NCI-H226 (cell line): Measurements from ENCODE around the gene MORC2.

ENCODE experiments used
- DNase-seq: peaks from one replicate; pipeline ENCODE4 v3.0.0-alpha.2; 2015

Gene MORC2

DNA sequence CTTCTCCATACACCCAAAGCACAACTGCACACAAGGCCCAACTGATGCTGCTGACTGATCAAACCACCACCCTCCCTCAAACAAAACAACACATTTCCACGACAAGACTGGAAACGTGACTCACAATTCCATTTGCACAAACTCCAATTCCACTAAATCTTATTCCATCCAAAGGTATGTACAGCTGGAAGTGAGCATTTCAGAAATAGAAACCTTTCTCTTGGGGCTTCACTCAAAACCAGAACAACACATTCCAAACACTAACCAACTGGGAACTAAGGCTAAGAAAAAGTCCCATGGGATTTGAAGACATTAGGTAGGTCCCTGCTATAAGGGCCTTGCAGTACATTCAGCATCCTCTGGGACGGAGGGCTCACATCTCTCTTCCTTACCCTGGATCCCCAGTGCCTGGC, 19.6 kb downstream of the MORC2 start:
- DNase-seq = no peak

DNA sequence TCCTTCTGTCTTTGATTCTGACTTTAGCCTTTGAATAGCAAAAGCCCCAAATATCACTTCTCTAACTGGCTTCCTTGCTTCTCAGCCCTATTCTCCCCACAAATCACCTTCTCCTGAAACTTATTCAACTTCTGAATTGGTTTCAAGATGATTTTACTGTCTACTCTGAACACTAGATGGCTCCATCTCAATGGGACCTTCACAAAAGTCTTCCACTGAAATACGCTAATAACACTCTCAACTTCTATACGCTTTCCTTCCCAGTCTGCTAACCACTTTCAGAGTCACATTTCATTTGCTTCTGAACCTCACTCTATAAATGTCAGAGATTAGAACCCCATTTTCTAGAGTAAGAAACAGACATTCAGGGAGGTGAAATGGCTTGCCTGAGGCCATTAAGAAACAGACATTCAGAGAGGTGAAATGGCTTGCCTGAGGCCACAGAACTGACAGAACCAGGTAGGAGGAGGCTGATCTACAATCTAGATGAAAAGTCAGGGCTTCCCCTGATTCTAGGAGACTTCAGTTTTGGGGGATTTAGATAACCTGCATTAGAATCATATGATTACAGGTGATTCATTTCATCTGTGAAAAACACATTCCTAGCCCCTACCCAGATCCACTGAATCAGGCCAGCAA, 20.6 kb downstream of the MORC2 start:
- DNase-seq = no peak

DNA sequence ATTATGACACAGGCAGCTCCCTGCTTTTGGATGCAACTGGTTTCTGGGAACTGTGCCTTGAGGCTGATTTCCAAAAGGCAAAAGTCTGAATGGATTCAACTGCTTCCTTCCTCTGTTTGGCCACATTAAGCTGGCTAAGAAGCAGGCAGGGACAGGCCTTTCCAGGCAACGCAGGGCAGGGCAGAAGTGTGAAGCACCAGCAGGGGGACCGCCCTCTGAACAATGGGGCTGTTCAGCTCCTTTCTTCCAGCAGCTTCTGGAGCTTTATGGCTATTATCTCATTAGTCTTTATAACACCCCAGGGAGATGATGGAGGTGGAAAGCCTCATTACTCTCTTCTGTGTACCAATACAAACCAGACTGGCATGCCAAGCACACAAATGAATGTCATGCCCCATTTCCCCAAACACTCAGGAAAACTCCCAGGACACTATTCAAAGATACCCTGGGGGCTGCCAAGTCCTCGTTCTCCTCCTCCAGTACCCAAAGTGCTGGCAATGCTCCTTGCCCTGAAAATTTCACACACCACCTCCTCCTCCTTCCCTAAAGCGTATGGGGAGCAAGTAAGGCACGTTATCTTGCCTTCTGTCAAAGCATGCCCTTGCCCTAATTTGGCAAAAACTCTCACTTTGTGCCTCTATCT, 21.3 kb downstream of the MORC2 start:
- DNase-seq = no peak

DNA sequence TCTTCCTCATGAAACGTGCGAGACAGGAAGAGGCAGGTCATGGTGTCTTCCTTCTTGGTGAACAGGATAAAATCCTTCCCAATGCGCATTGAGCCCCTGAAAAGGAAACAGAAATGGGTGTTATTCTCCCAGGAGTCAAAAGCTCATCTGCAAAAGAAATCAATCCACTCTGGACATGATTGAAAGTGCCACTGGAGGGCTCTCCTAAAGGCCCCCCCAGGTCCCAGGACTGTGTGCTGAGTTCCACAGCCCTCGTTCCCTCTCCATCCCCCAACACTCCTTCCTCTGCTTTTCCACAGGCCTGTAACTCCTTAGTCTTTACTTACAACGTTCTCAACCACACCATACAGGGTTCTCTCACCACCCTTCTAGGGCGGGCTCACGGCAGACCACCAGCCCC, 22.2 kb downstream of the MORC2 start:
- no peak for DNase-seq

DNA sequence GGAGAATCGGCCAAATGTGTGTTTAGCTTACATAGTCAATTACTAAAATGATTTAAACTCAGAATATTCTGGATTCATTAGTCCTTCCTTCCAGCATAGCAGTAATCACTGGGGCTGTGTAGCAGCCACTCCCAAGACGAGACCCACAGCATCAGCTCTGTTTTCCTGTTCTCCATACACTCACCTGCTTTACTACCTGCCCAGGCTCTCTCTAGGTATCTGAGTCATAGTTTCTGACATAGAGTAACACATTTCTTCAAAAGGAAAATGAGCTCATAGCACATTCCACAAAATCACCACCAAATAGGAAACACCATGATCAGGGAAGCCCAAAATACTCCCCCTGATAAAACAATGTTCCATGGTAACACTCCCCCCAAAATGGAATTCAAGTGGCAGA, 22.9 kb downstream of the MORC2 start:
- no peak for DNase-seq

DNA sequence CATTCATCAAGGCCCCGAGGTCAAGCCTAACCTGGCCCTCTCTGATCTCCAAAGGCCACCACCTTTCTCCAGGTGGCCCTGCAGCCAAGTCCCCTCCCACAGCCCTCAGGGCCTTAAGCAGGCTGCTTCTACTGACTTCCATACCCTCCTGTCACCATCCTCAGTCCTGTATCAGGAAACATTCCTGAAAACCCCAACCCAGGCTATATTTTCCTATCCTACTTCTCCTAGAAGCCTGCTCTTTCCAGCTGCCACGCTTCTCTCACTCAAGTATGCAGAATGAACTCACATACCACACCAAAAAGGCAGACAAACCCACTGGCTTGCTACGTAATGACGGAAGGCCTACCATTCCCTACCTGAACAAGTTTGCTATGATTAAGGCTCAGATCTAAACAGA, 23.6 kb downstream of the MORC2 start:
- no peak for DNase-seq

DNA sequence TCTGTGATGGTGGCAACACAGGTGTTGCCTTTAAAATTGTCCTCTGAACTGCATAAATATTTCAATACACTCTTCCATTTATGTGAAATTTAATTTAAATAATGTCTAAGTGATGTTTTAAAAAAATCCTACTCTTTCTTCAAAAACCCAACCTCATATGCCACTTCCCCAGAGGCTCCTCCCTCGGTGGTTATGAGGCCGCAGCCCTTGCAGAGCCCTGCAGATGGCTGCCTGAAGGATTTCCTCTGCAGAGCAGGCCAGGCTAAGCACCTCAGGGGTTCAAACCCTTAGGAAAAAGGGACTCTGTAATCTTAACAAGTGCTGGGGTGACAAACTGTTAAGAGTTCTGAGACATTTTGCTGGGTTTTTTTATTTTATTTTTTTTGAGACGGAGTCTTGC, 25.2 kb downstream of the MORC2 start:
- no peak for DNase-seq

DNA sequence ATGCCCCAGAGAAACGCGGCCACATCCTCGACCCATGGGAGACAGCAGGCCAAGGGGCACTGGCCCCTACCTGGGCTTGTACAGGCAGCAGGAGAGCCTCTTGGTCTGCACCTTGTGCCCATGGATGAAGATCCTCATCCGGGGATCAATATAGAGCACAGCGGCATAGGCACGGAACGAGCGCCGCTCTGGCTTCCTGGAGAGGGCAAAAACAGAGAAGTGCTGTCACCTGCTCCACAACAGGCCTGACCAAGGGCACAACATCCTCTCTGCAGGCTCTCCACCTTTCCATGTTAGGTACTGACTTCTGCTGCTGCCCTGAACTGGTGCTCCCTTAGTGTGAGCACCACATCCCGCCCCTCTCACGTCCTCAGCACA, 27.2 kb downstream of the MORC2 start:
- no peak for DNase-seq

DNA sequence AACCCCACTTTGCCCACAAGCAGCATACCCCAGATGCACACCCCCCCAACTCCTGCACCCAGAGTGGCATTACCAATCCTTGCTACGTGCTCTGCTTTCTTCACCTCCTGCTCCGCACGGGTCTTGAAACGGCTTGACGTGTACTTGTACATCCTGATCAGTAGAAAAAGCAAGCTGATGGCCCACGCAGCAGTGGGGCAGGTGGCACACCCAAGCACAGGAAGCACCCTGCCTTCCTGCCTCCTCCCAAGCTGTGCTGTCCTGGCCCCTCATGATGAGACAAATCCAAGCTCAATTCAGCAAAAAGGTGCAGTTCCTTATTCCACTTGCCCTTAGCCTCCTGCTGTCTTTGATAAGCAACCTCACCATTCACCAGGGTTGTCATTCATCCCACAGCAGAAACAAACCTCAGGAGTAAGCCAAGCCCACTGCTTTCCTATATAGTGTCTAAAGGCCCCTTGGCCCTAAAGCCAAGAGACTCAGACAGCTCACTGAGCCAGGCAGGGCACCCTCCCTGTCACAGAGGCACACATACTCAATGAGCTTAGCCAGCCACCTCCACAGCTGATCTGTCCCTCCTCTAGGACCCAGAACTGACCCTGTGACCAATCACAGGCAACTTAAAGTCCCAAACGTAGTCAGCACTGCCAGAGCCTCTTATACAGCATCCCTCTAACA, 27.8 kb downstream of the MORC2 start:
- DNase-seq = no peak

DNA sequence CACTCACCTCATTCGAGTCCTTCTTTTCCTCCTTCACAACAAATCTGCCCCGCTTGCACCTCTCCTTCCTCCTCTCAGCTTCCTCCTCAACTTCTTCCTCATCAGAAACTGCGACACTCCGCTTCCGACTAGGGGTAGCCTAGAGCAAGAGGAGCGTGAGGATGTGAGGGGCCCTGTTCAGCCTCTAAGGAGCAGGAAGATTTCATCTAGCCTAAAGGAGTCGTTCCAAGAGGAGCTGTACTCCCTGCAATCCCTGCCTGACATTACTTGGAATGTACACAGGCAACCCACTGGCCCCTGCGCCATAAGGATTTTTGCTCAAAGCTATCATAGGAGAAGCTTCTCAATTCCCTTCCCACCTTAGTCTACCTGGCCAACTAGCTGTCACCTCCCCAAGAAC, 34.5 kb downstream of the MORC2 start:
- DNase-seq = no peak

DNA sequence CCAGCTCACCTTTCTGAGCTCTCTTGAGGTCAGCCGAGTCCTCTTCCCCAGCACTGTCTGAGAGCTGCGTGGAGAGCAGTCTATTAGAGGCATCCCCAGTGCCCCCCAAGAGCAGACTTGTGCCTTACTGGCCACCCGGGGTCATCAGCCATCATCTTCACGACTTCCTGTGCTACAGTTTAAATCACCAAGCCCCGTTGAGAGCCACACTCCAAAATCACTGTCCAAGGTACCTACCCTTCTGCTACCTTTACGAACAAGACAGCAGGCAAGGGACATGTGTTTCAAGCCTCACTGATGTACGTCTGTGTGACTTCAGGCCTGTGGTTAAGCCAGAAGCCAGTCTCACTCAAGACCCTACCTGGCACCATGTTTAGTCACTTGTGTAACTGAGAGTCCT, 35.1 kb downstream of the MORC2 start:
- DNase-seq = no peak

DNA sequence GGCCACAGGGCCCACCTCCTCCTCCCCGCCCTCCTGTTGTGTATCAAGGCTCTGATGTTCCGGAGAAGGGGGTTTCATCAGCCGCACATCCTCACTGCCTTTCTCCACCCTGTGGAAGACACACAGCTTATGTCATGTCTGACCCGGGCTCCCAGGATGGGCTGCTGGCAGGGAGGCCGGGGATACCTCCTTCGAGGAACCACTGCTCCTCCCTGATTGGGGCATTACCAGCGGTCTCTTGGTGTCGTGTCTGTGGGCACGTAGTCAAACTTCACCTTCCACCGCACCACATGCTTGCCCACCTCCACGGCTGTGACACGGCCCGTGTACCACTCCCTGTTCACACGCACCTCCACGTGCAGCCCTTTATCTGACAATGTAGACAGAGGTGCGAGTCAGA, 35.9 kb downstream of the MORC2 start:
- DNase-seq = no peak

DNA sequence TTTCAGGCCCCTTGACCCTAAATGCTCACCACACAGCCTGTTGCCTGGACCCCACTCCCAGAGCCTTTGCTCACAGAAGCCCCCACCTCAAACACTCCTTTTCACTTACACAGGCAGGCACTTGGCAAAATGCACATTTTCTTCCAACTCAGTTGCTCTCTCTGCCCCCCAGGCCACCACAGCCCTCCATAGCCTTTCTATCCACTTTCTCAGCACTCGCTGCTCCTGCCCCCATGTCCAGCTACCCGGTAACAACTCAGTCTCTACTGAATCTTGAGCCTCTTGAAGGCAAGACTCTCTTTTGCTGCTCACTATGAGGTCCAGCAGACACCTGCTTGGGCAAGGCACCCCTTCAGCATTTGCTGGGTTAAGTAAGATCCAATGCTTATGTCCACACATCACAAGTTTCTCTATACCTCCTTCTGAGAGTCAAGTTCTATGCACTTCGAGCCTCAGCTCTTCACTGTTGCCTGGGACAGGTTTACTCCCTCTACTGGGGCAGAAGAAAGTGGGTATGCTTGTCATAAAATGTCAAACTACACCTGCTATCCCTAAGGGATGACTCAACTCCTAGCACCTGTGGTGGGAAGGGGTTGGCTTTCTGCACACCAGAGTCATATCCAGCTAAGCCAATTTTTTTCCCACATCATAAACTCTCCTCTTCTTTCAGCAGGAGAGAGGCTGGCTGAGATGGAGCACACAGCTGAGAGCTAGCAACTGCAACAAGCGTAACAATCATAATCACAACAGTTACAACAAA, 36.9 kb downstream of the MORC2 start:
- no peak for DNase-seq

DNA sequence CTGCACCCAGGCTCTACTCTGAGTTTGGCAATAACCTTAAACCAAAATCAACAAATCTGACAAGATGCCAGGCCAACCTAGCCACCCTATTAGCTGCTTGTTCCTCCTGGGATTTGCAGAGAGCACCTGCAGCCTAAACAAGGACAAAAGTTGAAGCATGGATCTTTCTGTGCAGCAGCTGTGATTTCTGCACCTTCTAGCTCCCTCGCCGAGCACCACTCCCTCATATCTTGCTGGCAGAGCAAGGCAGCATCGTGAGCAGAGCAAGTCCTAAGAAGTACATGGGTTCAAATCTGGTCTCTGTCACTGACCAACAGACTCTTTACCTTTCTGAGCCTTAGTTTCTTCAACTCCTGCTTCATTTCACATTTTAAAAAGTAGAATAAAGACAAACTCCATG, 38.3 kb downstream of the MORC2 start:
- DNase-seq = no peak

DNA sequence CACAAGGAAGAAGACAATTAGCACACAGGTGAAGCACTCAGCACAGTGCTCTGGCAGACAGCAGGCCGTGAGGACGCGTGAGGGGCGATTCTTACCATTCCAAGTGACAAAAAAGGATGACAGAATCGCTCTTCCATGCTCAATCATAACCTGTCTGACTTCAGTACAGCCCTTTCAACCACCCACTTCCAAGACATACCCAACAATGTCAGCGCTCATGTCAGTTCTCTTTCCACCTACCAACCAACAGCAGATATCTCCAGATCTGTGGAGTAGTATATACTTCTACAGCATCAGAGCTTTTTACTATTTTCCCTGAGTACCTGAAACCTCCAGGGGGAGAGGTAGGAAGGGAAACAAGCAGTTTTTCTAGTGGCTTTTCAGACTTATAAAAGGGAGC, 40.2 kb downstream of the MORC2 start:
- DNase-seq = no peak

DNA sequence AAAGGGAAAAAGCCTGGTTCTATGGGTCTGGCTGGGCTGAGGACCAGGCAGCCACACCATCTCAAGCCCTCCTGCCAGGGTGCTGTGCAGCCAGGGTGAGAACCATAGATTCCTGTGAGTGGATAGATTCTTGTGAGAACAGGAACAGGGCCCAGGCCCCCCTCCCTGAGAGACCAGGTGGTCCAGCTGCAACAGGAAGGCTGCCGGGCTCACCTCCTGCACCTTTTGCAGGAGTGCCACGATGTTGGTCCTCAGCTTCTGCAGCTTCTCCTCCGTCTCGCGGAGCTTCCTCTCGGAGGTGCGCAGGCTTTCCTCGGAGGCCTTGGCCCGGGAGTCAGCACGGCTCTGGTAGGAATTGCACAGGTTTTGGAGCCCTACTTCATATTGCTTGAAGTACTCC, 40.8 kb downstream of the MORC2 start:
- DNase-seq = no peak

DNA sequence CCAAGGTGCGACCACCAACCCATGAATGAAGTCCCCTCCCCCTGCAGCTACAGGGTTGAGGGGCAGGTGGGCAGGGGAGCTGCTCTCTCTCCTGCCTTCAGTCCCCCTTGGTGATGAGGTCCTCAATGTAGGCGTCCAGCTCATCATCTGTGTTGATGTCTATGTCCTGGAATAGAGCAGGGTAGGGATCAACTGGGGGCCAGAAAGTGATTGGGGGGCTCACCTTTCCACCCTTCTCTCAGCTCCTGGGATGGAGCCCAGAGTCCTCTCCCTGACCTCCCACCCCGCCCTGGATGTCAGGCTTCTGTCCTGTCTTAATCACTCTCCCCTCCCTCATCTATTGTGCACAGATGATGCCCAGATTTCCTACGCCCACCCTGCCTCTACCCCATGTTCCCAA, 41.9 kb downstream of the MORC2 start:
- no peak for DNase-seq

DNA sequence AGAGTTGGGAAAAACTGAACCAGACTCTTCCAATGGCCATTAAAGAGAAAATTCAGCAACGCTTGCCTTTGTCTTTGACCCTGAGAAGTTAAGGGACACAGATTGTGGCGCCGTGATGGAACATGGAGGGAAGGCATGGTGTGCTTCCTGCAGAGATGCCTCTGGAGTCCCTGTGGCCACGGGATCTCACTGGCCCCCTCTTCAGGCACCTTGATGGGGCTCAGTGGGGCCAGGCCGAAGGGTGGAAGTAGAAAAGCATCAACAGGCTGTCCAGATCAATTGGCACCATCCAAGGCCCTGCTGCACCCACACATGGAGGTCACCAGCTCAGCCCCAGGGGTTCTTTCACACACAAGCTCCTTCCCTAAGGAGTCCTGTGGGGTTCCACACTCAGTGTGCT, 42.9 kb downstream of the MORC2 start:
- DNase-seq = no peak

DNA sequence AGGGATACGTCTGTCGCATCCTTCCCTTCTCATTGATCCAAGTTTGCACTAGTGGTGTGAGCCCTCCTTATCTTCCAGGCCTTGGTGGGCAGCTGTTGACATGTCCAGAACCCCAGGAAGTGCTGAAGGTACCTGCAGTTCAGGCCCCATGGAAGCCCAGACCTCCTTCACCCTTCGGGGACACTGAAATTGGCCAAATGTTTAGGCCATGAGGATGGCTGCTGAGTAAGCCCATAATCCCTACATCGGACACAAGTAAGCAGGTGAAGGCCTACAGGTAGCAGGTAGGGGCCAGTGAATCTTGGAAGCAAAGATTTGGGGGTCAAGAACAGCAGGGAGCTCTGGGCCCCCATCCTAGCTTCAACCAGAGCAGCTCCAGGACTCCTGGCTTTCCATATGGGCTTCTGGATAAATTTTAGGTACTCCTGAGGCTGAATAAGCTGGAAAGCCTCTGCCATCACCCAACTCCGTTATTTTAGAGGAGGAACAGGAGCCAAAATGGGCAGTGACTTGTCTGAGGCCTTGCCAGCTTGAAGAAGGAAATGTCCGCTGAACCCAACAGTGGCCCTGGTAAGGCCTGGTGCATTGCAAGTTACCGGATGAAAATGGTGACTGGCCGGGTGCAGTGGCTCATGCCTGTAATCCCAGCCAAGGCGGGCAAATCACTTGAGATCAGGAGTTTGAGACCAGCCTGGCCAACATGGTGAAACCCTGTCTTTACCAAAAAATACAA, 45.2 kb downstream of the MORC2 start:
- DNase-seq = no peak

DNA sequence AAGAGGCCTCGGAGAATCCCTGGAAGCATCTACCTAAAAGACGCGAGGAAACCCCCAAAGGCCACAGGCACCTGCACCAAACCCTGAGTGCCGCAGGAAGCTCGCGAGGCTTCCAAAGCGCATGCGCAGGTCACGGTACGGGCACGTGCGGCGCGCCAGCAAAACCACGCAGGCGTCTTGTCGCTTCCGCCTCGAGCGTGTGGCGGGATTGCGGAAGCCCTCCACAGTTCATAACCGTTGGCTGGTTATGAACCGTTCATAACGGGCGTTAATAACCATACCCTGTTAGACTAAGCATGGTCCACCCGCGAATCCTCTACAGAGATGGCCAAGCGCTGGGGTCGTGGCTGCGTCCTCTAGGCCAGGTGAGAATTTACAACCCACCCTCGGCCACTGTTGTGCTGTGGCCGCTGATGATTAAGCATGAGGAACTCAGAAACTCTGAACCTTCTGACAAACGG, 46.4 kb downstream of the MORC2 start:
- DNase-seq = no peak

DNA sequence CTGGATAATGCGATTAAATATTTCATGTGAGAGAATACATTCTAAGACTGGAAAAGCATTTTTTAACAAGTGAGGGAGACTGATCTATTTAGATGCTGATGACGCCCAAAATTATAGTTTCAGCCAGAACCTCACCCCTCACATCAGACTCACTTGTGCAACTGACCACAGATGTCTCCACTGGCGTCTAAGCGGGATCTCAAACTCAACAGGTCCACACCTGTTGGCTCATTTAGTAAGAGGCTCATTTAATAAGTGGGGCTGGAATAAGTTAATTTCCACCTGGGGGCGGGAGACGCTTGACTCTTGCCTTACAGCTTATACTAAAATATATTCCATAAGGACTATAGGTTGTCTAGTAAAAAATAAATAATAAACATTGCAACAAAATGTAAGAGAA, 47.5 kb downstream of the MORC2 start:
- no peak for DNase-seq

DNA sequence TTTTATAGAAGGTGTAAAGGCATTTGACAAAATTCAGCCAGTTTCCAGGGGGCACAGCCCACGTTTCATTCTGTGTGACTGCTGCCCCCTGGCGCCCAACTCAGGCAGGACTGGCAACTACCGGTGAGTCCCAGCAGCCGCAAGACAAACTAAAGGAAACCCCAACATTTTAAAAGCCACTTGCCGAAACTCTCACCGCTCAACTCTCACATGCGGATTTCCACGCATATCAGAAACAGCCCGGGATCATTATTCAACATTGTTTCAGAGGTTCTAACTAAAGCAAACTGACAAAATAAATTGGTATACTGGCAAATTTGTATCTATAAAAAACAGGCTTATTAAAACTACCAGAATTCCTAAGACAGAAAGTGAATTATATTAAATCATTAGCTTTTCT, 48.2 kb downstream of the MORC2 start:
- DNase-seq = peak; percentile 2

DNA sequence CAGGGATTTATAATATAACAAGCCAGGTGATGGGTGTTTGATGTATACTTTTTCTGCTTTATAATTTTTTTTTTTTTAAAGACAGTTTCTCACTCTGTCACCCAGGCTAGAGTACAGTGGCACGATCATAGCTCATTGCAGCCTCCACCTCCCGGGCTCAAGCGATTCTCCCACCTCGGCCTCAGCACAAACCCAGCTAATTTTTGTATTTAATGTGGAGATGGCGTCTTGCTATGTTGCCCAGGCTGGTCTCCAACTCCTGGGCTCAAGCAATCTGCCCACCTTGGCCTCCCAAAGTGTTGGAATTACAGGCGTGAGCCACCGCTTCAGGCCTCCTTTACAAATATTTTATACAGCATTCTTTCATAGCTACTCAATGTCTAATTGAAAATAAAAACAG, 48.6 kb downstream of the MORC2 start:
- no peak for DNase-seq
